Rectal smooth muscle tissue (tissue), 1 donor: Measurements from ENCODE around the gene CD151.

ENCODE experiments used
- H3K27ac ChIP-seq: one replicate; pipeline ENCODE4 v1.7.0; 2013; ENCODE audit warnings: low read depth, low read length, inconsistent platforms
- H3K27me3 ChIP-seq: one replicate; pipeline ENCODE4 v1.7.0; 2013; ENCODE audit warnings: low read length; ENCODE audit not compliant: control insufficient read depth, insufficient read depth
- H3K36me3 ChIP-seq: one replicate; pipeline ENCODE4 v1.7.0; 2013; ENCODE audit warnings: low read length; ENCODE audit not compliant: control insufficient read depth, insufficient read depth
- H3K4me1 ChIP-seq: one replicate; pipeline ENCODE4 v1.7.0; 2013; ENCODE audit warnings: low read length; ENCODE audit not compliant: control insufficient read depth, insufficient read depth
- H3K4me3 ChIP-seq: one replicate; pipeline ENCODE4 v1.7.0; 2013; ENCODE audit warnings: low read length
- H3K9ac ChIP-seq: one replicate; pipeline ENCODE4 v1.7.0; 2013; ENCODE audit warnings: low read length

CD151 gene

GRCh38 chr11:823441-824291, 9.1 kb upstream of the CD151 start:
- Histone ChIP-seq H3K4me1 (peaks cover 17% of the 10 kb centered on the region), H3K27me3 (peaks cover 13% of the 10 kb centered on the region), H3K9ac (no peak overlapping the region), H3K36me3 (peaks cover 13% of the 10 kb centered on the region), H3K4me3 (no peak overlapping the region), H3K27ac (no peak overlapping the region)

GRCh38 chr11:824292-824880, 8.4 kb upstream of the CD151 start:
- Histone ChIP-seq H3K9ac (no peak overlapping the region), H3K27me3 (peaks cover 20% of the 10 kb centered on the region), H3K27ac (no peak overlapping the region), H3K4me3 (no peak overlapping the region), H3K36me3 (peaks cover 13% of the 10 kb centered on the region), H3K4me1 (peaks cover 13% of the 10 kb centered on the region)

- Histone ChIP-seq H3K27ac (no peak overlapping the region), H3K9ac (no peak overlapping the region), H3K27me3 (peaks cover 24% of the 10 kb centered on the region), H3K36me3 (peaks cover 13% of the 10 kb centered on the region), H3K4me3 (no peak overlapping the region), H3K4me1 (peaks cover 17% of the 10 kb centered on the region)
Observed at GRCh38 chr11:824942-825341, 7.8 kb upstream of the CD151 start.

- Histone ChIP-seq H3K36me3 (peaks cover 13% of the 10 kb centered on the region), H3K27ac (no peak overlapping the region), H3K27me3 (peaks cover 24% of the 10 kb centered on the region), H3K4me1 (peaks cover 16% of the 10 kb centered on the region), H3K9ac (no peak overlapping the region), H3K4me3 (no peak overlapping the region)
Observed at GRCh38 chr11:825366-826226, 7.2 kb upstream of the CD151 start.

GRCh38 chr11:826227-826621, 6.5 kb upstream of the CD151 start:
- Histone ChIP-seq H3K9ac (no peak overlapping the region), H3K4me1 (peaks cover 10% of the 10 kb centered on the region), H3K27ac (no peak overlapping the region), H3K4me3 (no peak overlapping the region), H3K36me3 (peaks cover 13% of the 10 kb centered on the region), H3K27me3 (peaks cover 28% of the 10 kb centered on the region)

GRCh38 chr11:826836-827145, 6.0 kb upstream of the CD151 start:
- peaks cover 13% of the 10 kb centered on the region for H3K36me3 ChIP-seq
- H3K27ac ChIP-seq: no peak overlapping the region
- peaks cover 34% of the 10 kb centered on the region for H3K27me3 ChIP-seq
- H3K4me1 ChIP-seq: peaks cover 6% of the 10 kb centered on the region
- no peak overlapping the region for H3K9ac ChIP-seq
- peak overlapping the region; percentile 59 for H3K4me3 ChIP-seq

- Histone ChIP-seq H3K36me3 (peaks cover 13% of the 10 kb centered on the region), H3K4me3 (peak overlapping the region; percentile 59), H3K27me3 (peaks cover 34% of the 10 kb centered on the region), H3K9ac (no peak overlapping the region), H3K27ac (no peak overlapping the region), H3K4me1 (peaks cover 6% of the 10 kb centered on the region)
Observed at GRCh38 chr11:827146-827896, 5.4 kb upstream of the CD151 start.

- Histone ChIP-seq H3K4me3 (peak within 1 kb of the TSS; percentile 59), H3K36me3 (peaks cover 10% of the 10 kb centered on the region), H3K9ac (no peak within 1 kb of the TSS), H3K27ac (no peak within 1 kb of the TSS), H3K27me3 (peaks cover 34% of the 10 kb centered on the region), H3K4me1 (peaks cover 6% of the 10 kb centered on the region)
Observed at GRCh38 chr11:827897-828192, 4.9 kb upstream of the CD151 start, which contains the start of gene CRACR2B. CRACR2B (plus strand) TSS chr11:827919; CDS start chr11:828608, 689 bp downstream.

- Histone ChIP-seq H3K4me1 (peaks cover 9% of the 10 kb centered on the region), H3K27me3 (peaks cover 34% of the 10 kb centered on the region), H3K36me3 (peaks cover 10% of the 10 kb centered on the region), H3K27ac (no peak overlapping the region), H3K4me3 (peak overlapping the region; percentile 40), H3K9ac (no peak overlapping the region)
Observed at GRCh38 chr11:828506-829175, 4.1 kb upstream of the CD151 start.

GRCh38 chr11:829176-829846, 3.4 kb upstream of the CD151 start:
- Histone ChIP-seq H3K4me1 (peaks cover 15% of the 10 kb centered on the region), H3K4me3 (peak overlapping the region; percentile 40), H3K9ac (no peak overlapping the region), H3K36me3 (peaks cover 7% of the 10 kb centered on the region), H3K27ac (no peak overlapping the region), H3K27me3 (peaks cover 34% of the 10 kb centered on the region)

GRCh38 chr11:829847-830294, 2.9 kb upstream of the CD151 start:
- Histone ChIP-seq H3K9ac (no peak overlapping the region), H3K4me3 (peak overlapping the region; percentile 40), H3K27ac (no peak overlapping the region), H3K27me3 (peaks cover 34% of the 10 kb centered on the region), H3K4me1 (peaks cover 20% of the 10 kb centered on the region), H3K36me3 (peaks cover 4% of the 10 kb centered on the region)
